Measurements from ENCODE around the gene PLCH2.

The PLCH2 gene

GRCh38 chr1:2498648-2499047 is 22.6 kb downstream of the PLCH2 start:
- FAIRE-seq, result no peak

GRCh38 chr1:2499260-2499659 is 23.2 kb downstream of the PLCH2 start:
- TF ChIP-seq POLR2A (IDR thresholded peaks at IDR 0.05; ENCODE audit: low read depth, low read length), result no peak
- FAIRE-seq (no peak), DNase-seq (ENCODE audit: insufficient read length, low spot score) (no peak)

More at GRCh38 chr1:2498648-2499047, 22.6 kb downstream of the PLCH2 start:
- DNase-seq (ENCODE audit: insufficient read length, low spot score), result no peak
- no peak for TF ChIP-seq POLR2A (IDR thresholded peaks at IDR 0.05; ENCODE audit: low read depth, low read length)

- FAIRE-seq (no peak), DNase-seq (ENCODE audit: insufficient read length, low spot score) (no peak)
- no peak for TF ChIP-seq POLR2A (IDR thresholded peaks at IDR 0.05; ENCODE audit: low read depth, low read length)
Measured at GRCh38 chr1:2499986-2500596, 24.0 kb downstream of the PLCH2 start.

GRCh38 chr1:2501041-2501819 is 25.1 kb downstream of the PLCH2 start:
- TF ChIP-seq POLR2A (IDR thresholded peaks at IDR 0.05; ENCODE audit: low read depth, low read length), result no peak
- no peak for FAIRE-seq
- no peak for DNase-seq (ENCODE audit: insufficient read length, low spot score)

GRCh38 chr1:2501820-2502119 is 25.7 kb downstream of the PLCH2 start:
- FAIRE-seq, result no peak
- no peak for DNase-seq (ENCODE audit: insufficient read length, low spot score)
- TF ChIP-seq POLR2A (IDR thresholded peaks at IDR 0.05; ENCODE audit: low read depth, low read length), result no peak

- DNase-seq (ENCODE audit: insufficient read length, low spot score), result no peak
- no peak for TF ChIP-seq POLR2A (IDR thresholded peaks at IDR 0.05; ENCODE audit: low read depth, low read length)
- FAIRE-seq, result no peak
Measured at GRCh38 chr1:2502210-2502609, 26.1 kb downstream of the PLCH2 start.

- FAIRE-seq (no peak), DNase-seq (ENCODE audit: insufficient read length, low spot score) (no peak)
- TF ChIP-seq POLR2A (IDR thresholded peaks at IDR 0.05; ENCODE audit: low read depth, low read length), result no peak
Measured at GRCh38 chr1:2502661-2503553, 26.8 kb downstream of the PLCH2 start.

GRCh38 chr1:2503554-2504224 is 27.6 kb downstream of the PLCH2 start:
- no peak for TF ChIP-seq POLR2A (IDR thresholded peaks at IDR 0.05; ENCODE audit: low read depth, low read length)
- DNase-seq (ENCODE audit: insufficient read length, low spot score) (no peak), FAIRE-seq (no peak)

GRCh38 chr1:2504225-2504948 is 28.3 kb downstream of the PLCH2 start:
- FAIRE-seq, result no peak
- TF ChIP-seq POLR2A (IDR thresholded peaks at IDR 0.05; ENCODE audit: low read depth, low read length), result no peak

GRCh38 chr1:2504949-2505272 is 28.8 kb downstream of the PLCH2 start:
- no peak for DNase-seq (ENCODE audit: insufficient read length, low spot score)
- FAIRE-seq, result no peak
- no peak for TF ChIP-seq POLR2A (IDR thresholded peaks at IDR 0.05; ENCODE audit: low read depth, low read length)

More at GRCh38 chr1:2504225-2504948, 28.3 kb downstream of the PLCH2 start:
- DNase-seq (ENCODE audit: insufficient read length, low spot score), result no peak

- DNase-seq (ENCODE audit: insufficient read length, low spot score), result no peak
- FAIRE-seq, result no peak
- TF ChIP-seq POLR2A (IDR thresholded peaks at IDR 0.05; ENCODE audit: low read depth, low read length), result no peak
Measured at GRCh38 chr1:2505461-2505994, 29.4 kb downstream of the PLCH2 start.

GRCh38 chr1:2506007-2506860 is 30.1 kb downstream of the PLCH2 start:
- no peak for FAIRE-seq
- DNase-seq (ENCODE audit: insufficient read length, low spot score), result no peak
- TF ChIP-seq POLR2A (IDR thresholded peaks at IDR 0.05; ENCODE audit: low read depth, low read length), result no peak
